H9 (cell line): Measurements from ENCODE around the gene EPB41L4A. TPM values are rescaled to one million over a fixed set of nuclear protein-coding genes. Genes with fewer than 3 reads are reported as not detected.

ENCODE experiments used
- DNase-seq: peaks from one replicate; pipeline ENCODE4 v3.0.0-alpha.2; 2017
- H2AFZ ChIP-seq: one replicate; pipeline ENCODE4 v1.6.1; 2013; ENCODE audit warnings: mild to moderate bottlenecking, low read length, control low read depth, moderate library complexity
- H2AK5ac ChIP-seq: 2 replicates; pipeline ENCODE4 v1.6.1; 2013; ENCODE audit warnings: low read length, control low read depth, mixed read lengths; ENCODE audit not compliant: insufficient read length
- H2BK120ac ChIP-seq: one replicate; pipeline ENCODE4 v1.6.1; 2013; ENCODE audit warnings: low read depth, mild to moderate bottlenecking, low read length, control low read depth, inconsistent platforms; ENCODE audit not compliant: poor library complexity, severe bottlenecking
- H2BK12ac ChIP-seq: 2 replicates; pipeline ENCODE4 v1.6.1; 2013; ENCODE audit warnings: low read length, control low read depth, mixed read lengths, low read depth; ENCODE audit not compliant: insufficient read length
- H2BK15ac ChIP-seq: 2 replicates; pipeline ENCODE4 v1.6.1; 2013; ENCODE audit warnings: low read depth, low read length, control low read depth
- H2BK20ac ChIP-seq: one replicate; pipeline ENCODE4 v1.6.1; 2013; ENCODE audit warnings: low read depth, mild to moderate bottlenecking, low read length, control low read depth, inconsistent platforms; ENCODE audit not compliant: poor library complexity, severe bottlenecking
- H2BK5ac ChIP-seq: 2 replicates; pipeline ENCODE4 v1.6.1; 2013; ENCODE audit warnings: low read length, control low read depth, mixed read lengths; ENCODE audit not compliant: insufficient read length
- H3K14ac ChIP-seq: 2 replicates; pipeline ENCODE4 v1.6.1; 2013; ENCODE audit warnings: low read length, control low read depth; ENCODE audit not compliant: insufficient read depth
- H3K18ac ChIP-seq: 2 replicates; pipeline ENCODE4 v1.6.1; 2013; ENCODE audit warnings: low read depth, mild to moderate bottlenecking, mixed read lengths, low read length, control low read depth; ENCODE audit not compliant: insufficient read length
- H3K23ac ChIP-seq: 2 replicates; pipeline ENCODE4 v1.6.1; 2013; ENCODE audit warnings: low read length, control low read depth, mixed read lengths, low read depth; ENCODE audit not compliant: insufficient read length
- H3K23me2 ChIP-seq: 2 replicates; pipeline ENCODE4 v1.6.1; 2013; ENCODE audit warnings: low read depth, mild to moderate bottlenecking, mixed read lengths, low read length, control low read depth; ENCODE audit not compliant: insufficient read length, poor library complexity, severe bottlenecking
- H3K27ac ChIP-seq: 2 replicates; pipeline ENCODE4 v1.5.1; 2013; ENCODE audit warnings: low read length, control low read depth, mixed read lengths, low read depth; ENCODE audit not compliant: insufficient read length
- H3K27me3 ChIP-seq: 2 replicates; pipeline ENCODE4 v1.6.1; 2013; ENCODE audit warnings: low read length, control low read depth, inconsistent platforms; ENCODE audit not compliant: insufficient read depth
- H3K4ac ChIP-seq: 2 replicates; pipeline ENCODE4 v1.6.1; 2013; ENCODE audit warnings: low read depth, mild to moderate bottlenecking, control low read depth, inconsistent platforms, low read length, moderate library complexity
- H3K4me1 ChIP-seq: 2 replicates; pipeline ENCODE4 v1.6.1; 2013; ENCODE audit warnings: low read length, control low read depth, inconsistent platforms; ENCODE audit not compliant: insufficient read depth
- H3K4me2 ChIP-seq: 2 replicates; pipeline ENCODE4 v1.6.1; 2013; ENCODE audit warnings: low read length, control low read depth, mixed read lengths; ENCODE audit not compliant: insufficient read length, insufficient read depth
- H3K56ac ChIP-seq: 2 replicates; pipeline ENCODE4 v1.6.1; 2013; ENCODE audit warnings: low read depth, mild to moderate bottlenecking, mixed read lengths, low read length, control low read depth; ENCODE audit not compliant: insufficient read length
- H3K79me1 ChIP-seq: 2 replicates; pipeline ENCODE4 v1.6.1; 2013; ENCODE audit warnings: low read depth, mild to moderate bottlenecking, moderate library complexity, low read length, control low read depth, inconsistent platforms; ENCODE audit not compliant: insufficient read depth, poor library complexity, severe bottlenecking
- H3K79me2 ChIP-seq: 2 replicates; pipeline ENCODE4 v1.6.1; 2013; ENCODE audit warnings: low read length, control low read depth, inconsistent platforms; ENCODE audit not compliant: insufficient read depth
- H3K9ac ChIP-seq: 2 replicates; pipeline ENCODE4 v1.6.1; 2013; ENCODE audit warnings: low read length, control low read depth, mixed read lengths; ENCODE audit not compliant: insufficient read length; ENCODE audit errors: extremely low read depth
- H3K9me3 ChIP-seq: one replicate; pipeline ENCODE4 v1.6.1; 2013; ENCODE audit warnings: low read depth, low read length, inconsistent platforms; ENCODE audit not compliant: control insufficient read depth
- H3T11ph ChIP-seq: one replicate; pipeline ENCODE4 v1.6.1; 2013; ENCODE audit warnings: mild to moderate bottlenecking, low read length, control low read depth, inconsistent platforms
- H4K20me1 ChIP-seq: one replicate; pipeline ENCODE4 v1.6.1; 2013; ENCODE audit not compliant: control insufficient read depth, insufficient read length, insufficient read depth
- H4K5ac ChIP-seq: 2 replicates; pipeline ENCODE4 v1.6.1; 2013; ENCODE audit warnings: low read depth, mild to moderate bottlenecking, mixed read lengths, low read length, control low read depth; ENCODE audit not compliant: insufficient read length
- H4K8ac ChIP-seq: replicated peaks from 2 replicates; pipeline ENCODE4 v1.6.1; 2013; ENCODE audit warnings: low read length, control low read depth, mixed read lengths, low read depth; ENCODE audit not compliant: insufficient read length
- H4K91ac ChIP-seq: 2 replicates; pipeline ENCODE4 v1.6.1; 2013; ENCODE audit warnings: low read depth, mild to moderate bottlenecking, moderate library complexity, mixed read lengths, low read length, control low read depth; ENCODE audit not compliant: insufficient read length
- H3K27ac Mint-ChIP-seq, 3 experiments: 2 replicates in 2 of 3; 3 replicates in 1 of 3; pipeline ENCODE4 v1.8.0; 2020 to 2021; ENCODE audit warnings: mixed read lengths in 3 of 3, mild to moderate bottlenecking in 1 of 3, moderate library complexity in 1 of 3
- H3K27me3 Mint-ChIP-seq: 2 replicates; pipeline ENCODE4 v1.8.0; 2021; ENCODE audit warnings: low read depth, mild to moderate bottlenecking, moderate library complexity, mixed read lengths
- H3K36me3 Mint-ChIP-seq, 3 experiments: 2 replicates in 2 of 3; 3 replicates in 1 of 3; pipeline ENCODE4 v1.8.0; 2020 to 2021; ENCODE audit warnings: low read depth in 3 of 3, mixed read lengths in 3 of 3; ENCODE audit not compliant: insufficient read depth in 1 of 3
- H3K4me1 Mint-ChIP-seq, 2 experiments: 2 replicates each; pipeline ENCODE4 v1.8.0; 2020; ENCODE audit warnings: mixed read lengths in 2 of 2
- H3K4me3 Mint-ChIP-seq, 2 experiments: 2 replicates in 1 of 2; 3 replicates in 1 of 2; pipeline ENCODE4 v1.8.0; 2020 to 2021; ENCODE audit warnings: mild to moderate bottlenecking in 2 of 2, mixed read lengths in 2 of 2, moderate library complexity in 1 of 2
- H3K9me3 Mint-ChIP-seq, 2 experiments: 2 replicates in 1 of 2; 3 replicates in 1 of 2; pipeline ENCODE4 v1.8.0; 2020; ENCODE audit warnings: mild to moderate bottlenecking in 2 of 2, mixed read lengths in 2 of 2, moderate library complexity in 1 of 2
- WGBS: extraction: QIAGEN DNeasy Blood & Tissue Kit; methylation state at CpG from one replicate; pipeline ENCODE4 v1.1.7; 2013; ENCODE audit warnings: missing lambda C conversion rate, low lambda C conversion rate, mixed read lengths; ENCODE audit not compliant: insufficient read length; ENCODE audit errors: extremely low coverage; 5-methylcytosine and 5-hydroxymethylcytosine counted together
- total RNA-seq: library from RNA; stranded (reverse); gene quantifications from 2 replicates; pipeline ENCODE4 v1.2.1, GENCODE V29; 2021
- TF ChIP-seq, protein P1 (sequence below): fragments of 200-600 bp; sonication (generic); conservative IDR thresholded peaks from 3 replicates; pipeline ENCODE4 v1.8.0; 2021; ENCODE audit warnings: antibody characterized with exemption, mild to moderate bottlenecking

EPB41L4A gene
- total RNA-seq, 1 experiment from 2014 or later, result 4.9 TPM

DNA sequence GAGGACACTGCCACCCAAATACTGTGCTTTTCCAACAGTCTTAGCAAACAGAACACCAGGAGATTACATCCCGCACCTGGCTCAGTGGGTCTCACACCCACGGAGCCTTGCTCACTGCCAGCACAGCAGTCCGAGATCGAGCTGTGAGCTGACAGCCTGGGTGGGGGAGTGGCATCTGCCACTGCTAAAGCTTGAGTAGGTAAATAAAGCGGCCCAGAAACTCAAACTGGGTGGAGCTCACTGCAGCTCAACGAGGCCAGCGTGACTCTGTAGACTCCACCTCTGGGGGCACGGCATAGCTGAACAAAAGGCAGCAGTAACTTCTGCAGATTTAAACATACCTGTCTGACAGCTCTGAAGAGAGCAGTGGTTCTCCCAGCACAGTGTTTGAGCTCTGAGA, 28.8 kb downstream of the EPB41L4A start:
- Histone ChIP-seq H3K4me2 (no peak overlapping the region), H2AFZ (no peak overlapping the region), H3K18ac (no peak overlapping the region), H3K9ac (no peak overlapping the region), H4K5ac (no peak overlapping the region), H2BK12ac (no peak overlapping the region), H4K91ac (no peak overlapping the region), H3K79me2 (no peaks in the 10 kb centered on the region), H2BK5ac (no peak overlapping the region), H3K27ac (no peak overlapping the region), H3K56ac (no peak overlapping the region), H3K4ac (no peak overlapping the region), H2BK15ac (no peak overlapping the region), H3K4me1 (no peaks in the 10 kb centered on the region), H2BK20ac (no peak overlapping the region), H3K23me2 (no peaks in the 10 kb centered on the region), H2BK120ac (no peak overlapping the region), H3K27me3 (no peaks in the 10 kb centered on the region), H4K20me1 (no peaks in the 10 kb centered on the region), H3T11ph (no peak overlapping the region), H3K14ac (no peak overlapping the region), H3K79me1 (no peaks in the 10 kb centered on the region), H2AK5ac (no peak overlapping the region), H3K23ac (no peak overlapping the region), H3K9me3 (no peaks in the 10 kb centered on the region), H4K8ac (no peak overlapping the region)
- Mint-ChIP-seq H3K27me3 (no peaks in the 10 kb centered on the region; the same call in 1 of the 2 replicates), H3K27ac (no peak overlapping the region), H3K4me3 (no peak overlapping the region), H3K9me3 (0 out of 5 replicates have a peak, but pooled peaks cover 0 to 2% of the 10 kb centered on the region in 2 experiments), H3K36me3 (peaks cover 0 to 3% (median 0%) of the 10 kb centered on the region in 3 experiments; a peak in 1 of 7 replicates), H3K4me1 (peaks cover 13 to 16% of the 10 kb centered on the region in 2 experiments)
- peak; percentile 33 for DNase-seq
- no CpG with 5 or more reads among the region's 8 CpGs for WGBS
- TF ChIP-seq, protein P1, sequence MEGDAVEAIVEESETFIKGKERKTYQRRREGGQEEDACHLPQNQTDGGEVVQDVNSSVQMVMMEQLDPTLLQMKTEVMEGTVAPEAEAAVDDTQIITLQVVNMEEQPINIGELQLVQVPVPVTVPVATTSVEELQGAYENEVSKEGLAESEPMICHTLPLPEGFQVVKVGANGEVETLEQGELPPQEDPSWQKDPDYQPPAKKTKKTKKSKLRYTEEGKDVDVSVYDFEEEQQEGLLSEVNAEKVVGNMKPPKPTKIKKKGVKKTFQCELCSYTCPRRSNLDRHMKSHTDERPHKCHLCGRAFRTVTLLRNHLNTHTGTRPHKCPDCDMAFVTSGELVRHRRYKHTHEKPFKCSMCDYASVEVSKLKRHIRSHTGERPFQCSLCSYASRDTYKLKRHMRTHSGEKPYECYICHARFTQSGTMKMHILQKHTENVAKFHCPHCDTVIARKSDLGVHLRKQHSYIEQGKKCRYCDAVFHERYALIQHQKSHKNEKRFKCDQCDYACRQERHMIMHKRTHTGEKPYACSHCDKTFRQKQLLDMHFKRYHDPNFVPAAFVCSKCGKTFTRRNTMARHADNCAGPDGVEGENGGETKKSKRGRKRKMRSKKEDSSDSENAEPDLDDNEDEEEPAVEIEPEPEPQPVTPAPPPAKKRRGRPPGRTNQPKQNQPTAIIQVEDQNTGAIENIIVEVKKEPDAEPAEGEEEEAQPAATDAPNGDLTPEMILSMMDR, result no peak
